Measurements from ENCODE around the gene ADAMTS13.

ADAMTS13 gene

DNA sequence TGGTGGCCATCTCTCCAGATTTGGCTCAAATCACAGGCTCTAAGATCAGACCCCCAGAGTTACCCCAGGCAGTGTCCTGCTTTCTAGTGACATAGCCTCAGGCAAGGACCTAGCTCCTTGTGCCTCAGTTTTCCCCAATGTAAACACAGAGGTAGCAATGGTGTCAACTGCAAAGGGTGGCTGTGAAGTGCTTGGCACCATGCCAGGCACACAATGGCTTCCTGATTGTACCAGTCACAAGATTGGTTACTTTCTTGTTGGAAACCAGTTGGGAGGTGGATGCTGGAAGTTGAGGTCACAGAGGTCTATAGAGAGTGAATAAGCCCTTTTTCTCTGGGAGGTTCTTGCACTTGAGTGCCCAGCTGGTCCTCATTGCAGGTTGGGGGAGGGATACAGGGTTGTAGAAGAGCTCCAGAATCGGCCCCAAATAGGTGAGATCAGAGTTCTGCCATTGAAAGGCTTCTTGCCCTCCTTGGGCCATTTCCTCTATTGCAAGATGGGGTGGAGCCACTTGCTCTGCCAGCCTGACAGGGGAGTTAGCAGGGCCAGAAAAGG is 43.7 kb upstream of the ADAMTS13 start:
- DNase-seq (ENCODE audit: low read depth in 2 of 2): no peak
- TF ChIP-seq, protein P1, sequence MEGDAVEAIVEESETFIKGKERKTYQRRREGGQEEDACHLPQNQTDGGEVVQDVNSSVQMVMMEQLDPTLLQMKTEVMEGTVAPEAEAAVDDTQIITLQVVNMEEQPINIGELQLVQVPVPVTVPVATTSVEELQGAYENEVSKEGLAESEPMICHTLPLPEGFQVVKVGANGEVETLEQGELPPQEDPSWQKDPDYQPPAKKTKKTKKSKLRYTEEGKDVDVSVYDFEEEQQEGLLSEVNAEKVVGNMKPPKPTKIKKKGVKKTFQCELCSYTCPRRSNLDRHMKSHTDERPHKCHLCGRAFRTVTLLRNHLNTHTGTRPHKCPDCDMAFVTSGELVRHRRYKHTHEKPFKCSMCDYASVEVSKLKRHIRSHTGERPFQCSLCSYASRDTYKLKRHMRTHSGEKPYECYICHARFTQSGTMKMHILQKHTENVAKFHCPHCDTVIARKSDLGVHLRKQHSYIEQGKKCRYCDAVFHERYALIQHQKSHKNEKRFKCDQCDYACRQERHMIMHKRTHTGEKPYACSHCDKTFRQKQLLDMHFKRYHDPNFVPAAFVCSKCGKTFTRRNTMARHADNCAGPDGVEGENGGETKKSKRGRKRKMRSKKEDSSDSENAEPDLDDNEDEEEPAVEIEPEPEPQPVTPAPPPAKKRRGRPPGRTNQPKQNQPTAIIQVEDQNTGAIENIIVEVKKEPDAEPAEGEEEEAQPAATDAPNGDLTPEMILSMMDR (IDR thresholded peaks at IDR 0.05; ENCODE audit: low read depth, low read length): no peak
- no peak overlapping the region for H3K4me3 ChIP-seq (replicated peaks in 1 of 2; ENCODE audit: low read depth in 2 of 2, low read length in 2 of 2)

- no peak for DNase-seq (ENCODE audit: low read depth in 2 of 2)
- TF ChIP-seq, protein P1 (IDR thresholded peaks at IDR 0.05; ENCODE audit: low read depth, low read length): no peak
- no peak overlapping the region for H3K4me3 ChIP-seq (replicated peaks in 1 of 2; ENCODE audit: low read depth in 2 of 2, low read length in 2 of 2)
Measured at GRCh38 chr9:133379153-133380086, 42.7 kb upstream of the ADAMTS13 start.

- no peak for DNase-seq (ENCODE audit: low read depth in 2 of 2)
- no peak overlapping the region for H3K4me3 ChIP-seq (replicated peaks in 1 of 2; ENCODE audit: low read depth in 2 of 2, low read length in 2 of 2)
- TF ChIP-seq, protein P1 (IDR thresholded peaks at IDR 0.05; ENCODE audit: low read depth, low read length): no peak
Measured at GRCh38 chr9:133380734-133381133, 41.4 kb upstream of the ADAMTS13 start.

DNA sequence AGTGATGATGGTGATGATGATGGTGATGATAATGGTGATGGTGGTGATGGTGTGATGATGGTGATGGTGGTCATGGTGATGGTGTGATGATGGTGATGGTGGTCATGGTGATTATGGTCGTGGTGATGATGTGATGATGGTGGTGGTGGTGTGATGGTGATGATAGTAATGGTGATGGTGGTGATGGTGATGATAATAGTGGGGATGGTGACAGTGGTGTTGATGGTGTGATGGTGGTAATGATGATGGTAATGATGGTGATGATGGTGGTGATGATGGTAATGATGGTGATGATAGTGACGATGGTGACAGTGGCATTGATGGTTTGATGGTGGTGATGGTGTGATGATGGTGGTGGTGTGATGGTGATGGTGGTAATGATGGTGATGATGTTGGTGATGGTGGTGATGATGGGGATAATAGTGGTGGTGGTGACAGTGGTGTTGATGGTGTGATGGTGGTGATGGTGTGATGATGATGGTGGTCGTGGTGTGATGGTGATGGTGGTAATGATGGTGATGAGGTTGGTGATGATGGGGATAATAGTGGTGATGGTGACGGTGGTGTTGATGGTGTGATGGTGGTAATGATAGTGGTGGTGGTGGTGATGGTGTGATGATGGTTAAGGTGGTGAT is 39.5 kb upstream of the ADAMTS13 start:
- H3K4me3 ChIP-seq (replicated peaks in 1 of 2; ENCODE audit: low read depth in 2 of 2, low read length in 2 of 2): no peak overlapping the region
- no peak for DNase-seq (ENCODE audit: low read depth in 2 of 2)
- TF ChIP-seq, protein P1 (IDR thresholded peaks at IDR 0.05; ENCODE audit: low read depth, low read length): no peak

DNA sequence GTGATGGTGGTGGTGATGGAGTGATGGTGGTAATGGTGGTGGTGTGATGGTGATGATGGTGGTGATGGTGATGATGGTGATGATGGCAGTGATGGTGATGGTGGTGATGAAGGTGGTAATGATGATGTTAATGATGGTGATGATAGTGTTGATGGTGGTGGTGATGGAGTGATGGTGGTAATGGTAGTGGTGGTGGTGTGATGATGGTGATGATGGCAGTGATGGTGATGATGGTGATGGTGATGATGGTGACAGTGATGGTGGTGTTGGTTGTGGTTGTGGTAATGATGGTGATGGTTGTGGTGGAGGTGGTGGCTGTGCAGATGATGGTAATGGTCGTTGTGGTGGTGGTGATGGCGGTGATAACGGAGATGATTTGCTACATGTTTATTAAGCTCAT is 38.7 kb upstream of the ADAMTS13 start:
- no peak overlapping the region for H3K4me3 ChIP-seq (replicated peaks in 1 of 2; ENCODE audit: low read depth in 2 of 2, low read length in 2 of 2)
- DNase-seq (ENCODE audit: low read depth in 2 of 2): no peak
- TF ChIP-seq, protein P1 (IDR thresholded peaks at IDR 0.05; ENCODE audit: low read depth, low read length): no peak

DNA sequence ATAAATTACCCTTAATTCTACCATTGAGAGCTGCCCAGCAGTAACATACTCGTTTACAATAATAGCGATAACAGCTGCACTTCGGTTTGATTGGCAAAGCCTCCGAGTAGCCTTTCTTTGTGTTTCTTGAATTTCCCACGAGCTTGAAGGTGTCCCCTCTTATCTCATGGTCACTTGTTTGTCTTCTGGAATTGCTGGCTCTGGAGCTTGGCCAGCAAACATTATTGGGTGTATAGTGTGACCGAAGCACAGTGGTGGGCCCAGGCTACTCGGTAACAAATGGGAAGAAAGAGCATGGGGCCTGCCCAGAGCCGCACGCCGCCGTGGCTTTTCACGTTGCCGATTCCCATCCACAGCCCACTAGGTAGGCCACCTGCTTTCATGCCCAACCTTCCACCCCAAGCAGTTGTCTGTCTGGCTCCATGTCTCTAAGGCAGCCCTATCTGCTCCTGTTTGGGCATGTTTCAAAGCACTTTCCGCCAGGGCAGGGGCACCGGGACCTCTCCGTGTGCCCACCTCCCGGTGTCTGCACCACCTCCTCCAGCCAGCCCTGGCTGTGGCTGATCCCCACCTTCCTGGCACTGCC is 37.3 kb upstream of the ADAMTS13 start:
- DNase-seq (ENCODE audit: low read depth in 2 of 2): no peak
- TF ChIP-seq, protein P1 (IDR thresholded peaks at IDR 0.05; ENCODE audit: low read depth, low read length): no peak
- no peak overlapping the region for H3K4me3 ChIP-seq (replicated peaks in 1 of 2; ENCODE audit: low read depth in 2 of 2, low read length in 2 of 2)
